HG03039 (cell line): Measurements from ENCODE around the gene MYG1.

ENCODE experiments used
- ATAC-seq: cut with Tn5 transposase; IDR thresholded peaks from one replicate; pipeline ENCODE4 v1.9.1; 2021; ENCODE audit warnings: mild to moderate bottlenecking, moderate library complexity; ENCODE audit not compliant: unreplicated experiment

The MYG1 gene, protein sequence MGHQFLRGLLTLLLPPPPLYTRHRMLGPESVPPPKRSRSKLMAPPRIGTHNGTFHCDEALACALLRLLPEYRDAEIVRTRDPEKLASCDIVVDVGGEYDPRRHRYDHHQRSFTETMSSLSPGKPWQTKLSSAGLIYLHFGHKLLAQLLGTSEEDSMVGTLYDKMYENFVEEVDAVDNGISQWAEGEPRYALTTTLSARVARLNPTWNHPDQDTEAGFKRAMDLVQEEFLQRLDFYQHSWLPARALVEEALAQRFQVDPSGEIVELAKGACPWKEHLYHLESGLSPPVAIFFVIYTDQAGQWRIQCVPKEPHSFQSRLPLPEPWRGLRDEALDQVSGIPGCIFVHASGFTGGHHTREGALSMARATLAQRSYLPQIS

GRCh38 chr12:53299454-53300180 is at the start of gene MYG1:
MYG1 (plus strand) TSS chr12:53299695; CDS start chr12:53299738, 43 bp downstream.
- ATAC-seq, result peak; percentile 56

GRCh38 chr12:53251477-53252348 is 47.8 kb upstream of the MYG1 start:
- peak; percentile 66 for ATAC-seq

DNA sequence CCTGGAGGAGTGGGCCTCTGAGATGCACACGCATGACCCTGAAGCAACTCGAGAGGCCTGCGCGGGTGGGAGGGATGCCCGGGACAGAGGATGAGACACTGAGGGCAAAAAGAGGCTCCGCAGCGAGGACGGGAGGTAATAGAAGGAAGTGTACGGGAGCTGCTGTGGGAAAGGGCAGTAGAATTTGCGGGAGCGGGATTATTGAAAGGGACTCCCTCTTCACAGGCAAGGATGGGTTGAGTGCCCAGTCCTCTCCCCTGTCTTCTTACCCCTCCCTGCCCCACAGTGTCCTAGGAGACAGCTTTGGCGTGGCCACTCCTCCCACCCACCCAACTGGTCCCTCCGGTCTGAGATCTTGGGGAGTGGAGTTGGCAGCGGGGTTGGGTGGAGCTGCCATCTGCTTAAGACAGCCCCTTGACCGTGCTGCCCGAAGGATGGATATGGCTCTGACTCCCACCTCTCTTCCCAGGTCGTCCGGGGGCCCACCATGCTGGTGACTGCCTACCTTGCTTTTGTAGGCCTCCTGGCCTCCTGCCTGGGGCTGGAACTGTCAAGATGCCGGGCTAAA is 47.1 kb upstream of the MYG1 start:
- no peak for ATAC-seq

- ATAC-seq, result no peak
Observed at GRCh38 chr12:53253298-53253697, 46.2 kb upstream of the MYG1 start.

GRCh38 chr12:53254816-53255545 is 44.5 kb upstream of the MYG1 start:
- ATAC-seq, result no peak

- ATAC-seq, result no peak
Observed at GRCh38 chr12:53255996-53256395, 43.5 kb upstream of the MYG1 start.

GRCh38 chr12:53258541-53259539 is 40.7 kb upstream of the MYG1 start:
- no peak for ATAC-seq

DNA sequence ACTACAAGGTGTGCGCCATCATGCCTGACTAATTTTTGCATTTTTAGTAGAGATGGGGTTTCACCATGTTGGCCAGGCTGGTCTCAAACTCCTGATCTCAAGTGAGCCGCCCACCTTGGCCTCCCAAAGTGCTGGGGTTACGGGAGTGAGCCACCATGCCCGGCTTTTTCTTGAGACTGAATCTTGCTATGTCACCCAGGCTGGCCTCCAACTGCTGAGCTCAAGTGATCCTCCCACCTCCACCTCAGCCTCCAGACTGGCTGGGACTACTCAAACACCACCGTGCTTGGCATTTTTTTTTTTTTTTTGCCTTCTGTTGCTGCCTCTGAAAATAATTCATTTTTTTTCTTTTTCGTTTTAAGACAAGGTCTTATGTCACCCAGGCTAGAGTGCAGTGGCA is 39.6 kb upstream of the MYG1 start:
- no peak for ATAC-seq

GRCh38 chr12:53265783-53266182 is 33.7 kb upstream of the MYG1 start:
- ATAC-seq, result no peak

- no peak for ATAC-seq
Observed at GRCh38 chr12:53267306-53267998, 32.0 kb upstream of the MYG1 start.

DNA sequence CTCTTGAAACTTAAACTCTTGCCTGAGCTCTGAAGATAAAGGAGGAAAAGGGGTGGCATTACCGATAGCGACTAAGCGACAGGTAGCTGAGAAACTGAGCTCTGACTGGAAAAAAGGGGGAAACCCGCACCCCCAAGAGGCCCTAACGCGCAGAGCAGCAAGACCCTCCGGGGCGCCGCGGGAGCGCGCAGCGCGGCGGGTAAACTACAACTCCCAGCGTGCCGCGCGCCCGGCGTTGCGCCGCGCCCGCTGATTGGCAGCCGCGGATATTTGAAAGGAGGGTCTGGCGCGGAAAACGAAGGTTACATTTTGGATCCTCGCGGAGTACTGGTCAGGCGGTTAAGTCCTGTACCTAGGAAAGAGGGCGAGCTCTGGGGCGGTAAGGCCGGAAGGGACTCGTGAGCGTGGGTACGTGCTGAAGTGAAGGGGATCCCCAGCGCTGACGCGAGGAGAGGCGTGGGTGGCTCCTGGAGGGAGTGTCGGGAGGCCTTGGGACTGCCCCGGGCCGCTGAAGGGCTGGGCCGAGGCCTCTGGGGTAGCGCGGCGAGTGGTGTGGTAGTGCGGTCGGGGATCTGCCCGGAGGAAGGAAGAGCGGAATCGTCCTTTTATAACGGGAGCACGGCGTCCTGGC is 31.4 kb upstream of the MYG1 start, which contains the start of gene ESPL1:
TSS of gene ESPL1 (plus strand) at position 301 of the 631 bp plus-strand sequence. CDS start 468 bp downstream, outside the sequence.
- peak; percentile 76 for ATAC-seq

GRCh38 chr12:53268630-53269562 is 30.6 kb upstream of the MYG1 start:
- no peak for ATAC-seq

DNA sequence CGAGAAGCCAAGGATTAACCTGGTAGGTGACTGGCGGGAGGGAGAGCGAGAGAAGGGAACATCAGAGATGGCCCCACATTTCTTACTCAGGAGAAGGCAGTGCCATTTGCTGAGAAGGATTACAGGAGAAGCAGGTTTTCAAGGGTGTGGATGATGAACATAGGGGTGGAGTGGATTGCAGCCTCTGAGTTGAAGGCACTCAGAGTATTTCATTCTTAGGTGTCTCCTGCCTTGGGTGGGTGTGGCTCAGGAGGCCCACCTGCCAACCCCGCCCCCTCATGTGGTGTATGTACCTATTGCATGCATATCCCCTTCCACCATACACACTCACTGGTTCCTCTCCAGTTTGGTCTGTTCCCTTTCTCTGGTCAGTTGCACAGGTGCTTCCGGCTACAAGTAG is 25.1 kb upstream of the MYG1 start:
- ATAC-seq, result no peak

- ATAC-seq, result no peak
Observed at GRCh38 chr12:53276511-53276910, 23.0 kb upstream of the MYG1 start.

DNA sequence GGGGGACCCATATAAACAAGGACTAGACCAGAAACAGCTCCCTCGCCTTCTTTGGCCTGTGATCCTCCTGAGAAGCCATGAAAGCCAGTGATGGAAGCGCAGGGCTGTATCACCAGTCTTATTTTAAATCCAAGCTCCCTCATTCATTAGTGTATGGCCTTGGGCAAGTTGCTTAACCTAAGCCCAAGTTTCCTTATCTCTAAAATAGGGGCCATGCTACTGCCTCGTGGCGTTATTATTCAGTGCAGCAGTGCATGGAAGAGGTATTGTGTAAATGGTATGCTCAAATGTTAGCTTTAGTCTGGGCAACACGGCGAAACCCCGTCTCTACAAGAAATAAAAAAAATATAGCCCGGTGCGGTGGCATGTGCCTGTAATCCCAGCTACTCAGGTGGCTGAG is 21.5 kb upstream of the MYG1 start:
- ATAC-seq, result no peak

- ATAC-seq, result no peak
Observed at GRCh38 chr12:53279283-53279869, 20.1 kb upstream of the MYG1 start.
